Liver (tissue), 3 donors: ENCODE data around the gene RGP1.

ENCODE experiments used
- EGR1 ChIP-seq, 2 donors: IDR thresholded peaks; 2 replicates each; pipeline ENCODE4 v1.6.1; 2016 to 2018; ENCODE audit warnings: antibody characterized with exemption in 2 of 2, low read depth in 2 of 2
- RAD21 ChIP-seq, 2 donors: IDR thresholded peaks; 2 replicates each; pipeline ENCODE4 v1.6.1; 2016; ENCODE audit warnings: antibody characterized with exemption in 2 of 2, mild to moderate bottlenecking in 2 of 2
- RXRA ChIP-seq, 2 donors: IDR thresholded peaks; 2 replicates each; pipeline ENCODE4 v1.6.1; 2017 to 2018; ENCODE audit warnings: antibody characterized with exemption in 2 of 2, mild to moderate bottlenecking in 1 of 2
- TAF1 ChIP-seq: conservative IDR thresholded peaks from 2 replicates; pipeline ENCODE4 v1.6.1; 2016; ENCODE audit warnings: antibody characterized with exemption, mild to moderate bottlenecking
- YY1 ChIP-seq: IDR thresholded peaks from 2 replicates; pipeline ENCODE4 v1.6.1; 2016; ENCODE audit warnings: antibody characterized with exemption, mild to moderate bottlenecking
- TF ChIP-seq, protein P1 (sequence below): IDR thresholded peaks from 2 replicates; pipeline ENCODE4 v1.6.1; 2016; ENCODE audit warnings: antibody characterized with exemption
- TF ChIP-seq, protein P2 (sequence below): fragments of 150-350 bp; IDR thresholded peaks from 2 replicates; pipeline ENCODE4 v1.5.1; 2017; ENCODE audit warnings: improper control_type of control experiment, low read depth, low read length; ENCODE audit not compliant: missing input control
- TF ChIP-seq, protein P3 (sequence below): IDR thresholded peaks from 2 replicates; pipeline ENCODE4 v1.6.1; 2016; ENCODE audit warnings: antibody characterized with exemption
- donor health status: healthy.
- donor health status: healthy.

DNA sequence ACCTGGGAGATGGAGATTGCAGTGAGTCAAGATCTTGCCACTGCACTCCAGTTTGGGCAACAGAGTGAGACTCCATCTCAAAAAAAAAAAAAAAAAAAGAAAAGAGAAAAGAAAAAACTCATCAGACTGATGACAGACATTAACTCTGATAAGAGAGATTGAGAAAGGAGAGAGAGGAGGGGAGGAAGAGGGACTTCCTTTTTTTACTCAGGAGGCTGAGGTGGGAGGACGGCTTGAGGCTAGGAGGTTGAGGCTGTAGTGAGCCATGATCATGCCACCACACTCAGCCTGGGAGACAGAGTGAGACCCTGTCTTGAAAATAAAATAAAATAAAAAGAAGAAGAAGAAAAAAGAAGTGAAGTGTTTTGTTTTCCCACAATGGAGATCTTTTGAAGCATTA, 14.7 kb downstream of the RGP1 start:
- no peak for TF ChIP-seq RXRA (IDR thresholded peaks at IDR 0.05)
- TF ChIP-seq, protein P1, sequence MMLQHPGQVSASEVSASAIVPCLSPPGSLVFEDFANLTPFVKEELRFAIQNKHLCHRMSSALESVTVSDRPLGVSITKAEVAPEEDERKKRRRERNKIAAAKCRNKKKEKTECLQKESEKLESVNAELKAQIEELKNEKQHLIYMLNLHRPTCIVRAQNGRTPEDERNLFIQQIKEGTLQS, result no peak
- TF ChIP-seq, protein P2, sequence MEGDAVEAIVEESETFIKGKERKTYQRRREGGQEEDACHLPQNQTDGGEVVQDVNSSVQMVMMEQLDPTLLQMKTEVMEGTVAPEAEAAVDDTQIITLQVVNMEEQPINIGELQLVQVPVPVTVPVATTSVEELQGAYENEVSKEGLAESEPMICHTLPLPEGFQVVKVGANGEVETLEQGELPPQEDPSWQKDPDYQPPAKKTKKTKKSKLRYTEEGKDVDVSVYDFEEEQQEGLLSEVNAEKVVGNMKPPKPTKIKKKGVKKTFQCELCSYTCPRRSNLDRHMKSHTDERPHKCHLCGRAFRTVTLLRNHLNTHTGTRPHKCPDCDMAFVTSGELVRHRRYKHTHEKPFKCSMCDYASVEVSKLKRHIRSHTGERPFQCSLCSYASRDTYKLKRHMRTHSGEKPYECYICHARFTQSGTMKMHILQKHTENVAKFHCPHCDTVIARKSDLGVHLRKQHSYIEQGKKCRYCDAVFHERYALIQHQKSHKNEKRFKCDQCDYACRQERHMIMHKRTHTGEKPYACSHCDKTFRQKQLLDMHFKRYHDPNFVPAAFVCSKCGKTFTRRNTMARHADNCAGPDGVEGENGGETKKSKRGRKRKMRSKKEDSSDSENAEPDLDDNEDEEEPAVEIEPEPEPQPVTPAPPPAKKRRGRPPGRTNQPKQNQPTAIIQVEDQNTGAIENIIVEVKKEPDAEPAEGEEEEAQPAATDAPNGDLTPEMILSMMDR, result no peak
- no peak for TF ChIP-seq YY1
- no peak for TF ChIP-seq RAD21 (IDR thresholded peaks at IDR 0.05)
- TF ChIP-seq, protein P3, sequence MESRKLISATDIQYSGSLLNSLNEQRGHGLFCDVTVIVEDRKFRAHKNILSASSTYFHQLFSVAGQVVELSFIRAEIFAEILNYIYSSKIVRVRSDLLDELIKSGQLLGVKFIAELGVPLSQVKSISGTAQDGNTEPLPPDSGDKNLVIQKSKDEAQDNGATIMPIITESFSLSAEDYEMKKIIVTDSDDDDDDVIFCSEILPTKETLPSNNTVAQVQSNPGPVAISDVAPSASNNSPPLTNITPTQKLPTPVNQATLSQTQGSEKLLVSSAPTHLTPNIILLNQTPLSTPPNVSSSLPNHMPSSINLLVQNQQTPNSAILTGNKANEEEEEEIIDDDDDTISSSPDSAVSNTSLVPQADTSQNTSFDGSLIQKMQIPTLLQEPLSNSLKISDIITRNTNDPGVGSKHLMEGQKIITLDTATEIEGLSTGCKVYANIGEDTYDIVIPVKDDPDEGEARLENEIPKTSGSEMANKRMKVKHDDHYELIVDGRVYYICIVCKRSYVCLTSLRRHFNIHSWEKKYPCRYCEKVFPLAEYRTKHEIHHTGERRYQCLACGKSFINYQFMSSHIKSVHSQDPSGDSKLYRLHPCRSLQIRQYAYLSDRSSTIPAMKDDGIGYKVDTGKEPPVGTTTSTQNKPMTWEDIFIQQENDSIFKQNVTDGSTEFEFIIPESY, result no peak
- no peak for TF ChIP-seq EGR1 (IDR thresholded peaks at IDR 0.05; ENCODE audit: low read depth in 2 of 2)
- no peak for TF ChIP-seq TAF1
